ENCODE measurements around the gene RPL4.
"Not testable (repeated sequence)": the region's sequence is repeated elsewhere in the genome, so short reads cannot be mapped to it uniquely, and the experiment has no call there.

RPL4 gene

DNA sequence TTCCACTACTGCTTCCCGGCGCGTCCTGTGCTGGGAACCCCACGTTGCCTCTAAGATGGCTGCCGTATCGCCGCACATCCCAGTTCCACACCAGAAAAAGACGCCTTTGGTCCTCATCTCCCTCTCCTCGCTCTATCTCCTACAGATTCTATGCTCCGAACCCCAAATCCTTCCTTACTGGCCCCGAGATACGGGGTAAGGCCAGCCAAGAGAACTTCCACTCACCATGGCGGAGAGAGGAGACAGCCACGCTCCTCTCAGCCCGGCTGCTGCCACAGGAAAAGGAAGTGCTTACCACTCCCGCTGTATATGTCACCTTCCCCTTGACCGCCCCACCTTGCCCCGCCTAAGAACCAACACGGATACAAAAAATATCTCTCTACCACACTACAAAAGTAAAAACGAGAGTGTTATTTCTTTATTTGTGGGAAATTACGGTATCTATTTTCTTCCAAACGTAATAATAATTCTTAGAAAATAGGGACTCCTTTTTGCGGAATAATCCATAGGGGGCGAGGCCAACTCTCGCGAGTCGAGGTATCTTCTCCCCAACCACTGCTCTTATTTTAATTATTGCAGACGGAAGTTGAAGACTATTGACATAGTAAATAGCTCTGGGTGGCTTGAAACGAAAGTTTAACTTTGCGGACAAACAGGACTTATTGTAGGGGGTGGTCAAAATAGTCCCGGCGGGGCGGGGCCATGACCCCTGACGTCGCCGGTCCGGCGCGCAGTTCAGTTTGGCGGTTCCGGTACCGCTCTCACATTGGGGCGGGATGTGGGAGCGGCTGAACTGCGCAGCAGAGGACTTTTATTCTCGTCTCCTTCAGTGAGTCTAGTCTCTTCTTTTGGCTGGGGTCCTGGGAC lies at the start of gene RPL4, which contains the start of gene ZWILCH:
Gene RPL4 (minus strand): TSS at position 293 of the 867 bp plus-strand sequence. CDS start 65 bp downstream, at position 228.
Gene ZWILCH (plus strand): TSS at position 764 of the 867 bp plus-strand sequence. CDS start 13 bp downstream, at position 777.
- Mint-ChIP-seq H3K27me3 (no peaks in the 10 kb centered on the region), H3K9me3 (no peaks in the 10 kb centered on the region), H3K4me3 (peak within 1 kb of the TSS; percentile 100), H3K36me3 (peaks cover 11% of the 10 kb centered on the region), H3K27ac (peak within 1 kb of the TSS; percentile 96), H3K4me1 (peaks cover 21% of the 10 kb centered on the region)
- DNase-seq (ENCODE audit: low spot score in 2 of 2) (peak; percentile 78 to 81), ATAC-seq (ENCODE audit: low read depth) (peak; percentile 85)

DNA sequence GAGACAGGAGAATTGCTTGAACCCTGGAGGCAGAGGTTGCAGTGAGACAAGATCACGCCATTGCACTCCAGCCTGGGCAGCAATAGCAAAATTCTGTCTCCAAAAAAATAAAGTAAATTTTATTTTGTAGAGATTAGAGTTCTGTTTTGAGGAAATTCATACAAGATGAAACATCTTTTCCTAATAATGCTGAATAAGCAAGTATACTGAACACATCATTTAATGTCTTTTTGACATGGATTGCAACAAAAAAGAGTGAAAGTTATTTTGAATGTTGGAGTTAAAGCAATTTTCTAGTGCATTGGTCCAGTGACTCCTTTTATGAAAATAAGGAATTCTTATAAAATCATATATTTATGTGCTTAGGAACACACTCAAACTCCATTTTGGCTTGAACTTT lies 40.6 kb upstream of the RPL4 start:
- Mint-ChIP-seq H3K27ac (no peak overlapping the region), H3K4me3 (no peak overlapping the region), H3K4me1 (no peaks in the 10 kb centered on the region), H3K9me3 (no peaks in the 10 kb centered on the region), H3K36me3 (peaks cover 14% of the 10 kb centered on the region), H3K27me3 (no peaks in the 10 kb centered on the region)
- DNase-seq (ENCODE audit: low spot score in 2 of 2) (no peak), ATAC-seq (ENCODE audit: low read depth) (no peak)

DNA sequence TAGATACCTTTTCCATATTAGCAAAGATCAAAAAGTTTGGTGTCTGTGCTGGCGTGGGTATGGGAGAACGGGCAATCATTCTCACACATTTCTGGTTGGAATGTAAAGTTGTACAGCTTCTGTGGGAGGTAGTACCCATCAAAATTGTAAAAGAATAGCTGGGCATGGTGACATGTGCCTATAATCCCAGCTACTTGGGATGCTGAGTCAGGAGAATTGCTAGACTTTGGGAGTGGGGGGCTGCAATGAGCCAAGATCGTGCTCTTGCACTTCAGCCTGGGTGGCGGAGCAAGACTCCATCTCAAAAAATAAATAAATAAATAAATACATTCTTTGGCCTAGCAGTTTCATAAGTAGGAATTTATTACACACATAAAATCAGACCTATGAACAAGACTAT lies 38.2 kb upstream of the RPL4 start:
- Mint-ChIP-seq H3K9me3 (no peaks in the 10 kb centered on the region), H3K27me3 (no peaks in the 10 kb centered on the region), H3K36me3 (peaks cover 21% of the 10 kb centered on the region), H3K27ac (no peak overlapping the region), H3K4me1 (no peaks in the 10 kb centered on the region), H3K4me3 (no peak overlapping the region)
- DNase-seq (ENCODE audit: low spot score in 2 of 2) (no peak), ATAC-seq (ENCODE audit: low read depth) (no peak)

- Mint-ChIP-seq H3K4me3 (no peak overlapping the region), H3K36me3 (peaks cover 18% of the 10 kb centered on the region), H3K4me1 (no peaks in the 10 kb centered on the region), H3K27ac (no peak overlapping the region), H3K27me3 (no peaks in the 10 kb centered on the region), H3K9me3 (no peaks in the 10 kb centered on the region)
- DNase-seq (ENCODE audit: low spot score in 2 of 2) = no peak
- no peak for ATAC-seq (ENCODE audit: low read depth)
Measured at GRCh38 chr15:66535056-66535455, 30.4 kb upstream of the RPL4 start.

- Mint-ChIP-seq H3K4me3 (no peak overlapping the region), H3K27me3 (no peaks in the 10 kb centered on the region), H3K9me3 (no peaks in the 10 kb centered on the region), H3K4me1 (peaks cover 4% of the 10 kb centered on the region), H3K27ac (peak overlapping the region; percentile 17), H3K36me3 (peaks cover 20% of the 10 kb centered on the region)
- ATAC-seq (ENCODE audit: low read depth) = no peak
- DNase-seq (ENCODE audit: low spot score in 2 of 2) = no peak
Measured at GRCh38 chr15:66524838-66525237, 20.2 kb upstream of the RPL4 start.

- H3K27me3 Mint-ChIP-seq = no peaks in the 10 kb centered on the region
- no peak overlapping the region for H3K4me3 Mint-ChIP-seq
- ATAC-seq (ENCODE audit: low read depth) (no peak), DNase-seq (ENCODE audit: low spot score in 2 of 2) (no peak)
- peaks cover 4% of the 10 kb centered on the region for H3K4me1 Mint-ChIP-seq
- H3K9me3 Mint-ChIP-seq = no peaks in the 10 kb centered on the region
- H3K36me3 Mint-ChIP-seq = peaks cover 15% of the 10 kb centered on the region
- no peak overlapping the region for H3K27ac Mint-ChIP-seq
Measured at GRCh38 chr15:66523926-66524325, 19.3 kb upstream of the RPL4 start.

GRCh38 chr15:66515901-66516322 lies 11.3 kb upstream of the RPL4 start:
- Mint-ChIP-seq H3K36me3 (peaks cover 16% of the 10 kb centered on the region), H3K9me3 (no peaks in the 10 kb centered on the region), H3K27me3 (no peaks in the 10 kb centered on the region), H3K27ac (no peak overlapping the region), H3K4me3 (no peak overlapping the region), H3K4me1 (no peaks in the 10 kb centered on the region)
- no peak for ATAC-seq (ENCODE audit: low read depth)
- DNase-seq (ENCODE audit: low spot score in 2 of 2) = no peak

- H3K4me1 Mint-ChIP-seq = no peaks in the 10 kb centered on the region
- H3K27me3 Mint-ChIP-seq = no peaks in the 10 kb centered on the region
- DNase-seq (ENCODE audit: low spot score in 2 of 2) (no peak), ATAC-seq (ENCODE audit: low read depth) (no peak)
- H3K4me3 Mint-ChIP-seq = no peak overlapping the region
- no peak overlapping the region for H3K27ac Mint-ChIP-seq
- H3K36me3 Mint-ChIP-seq = peaks cover 16% of the 10 kb centered on the region
- H3K9me3 Mint-ChIP-seq = no peaks in the 10 kb centered on the region
Measured at GRCh38 chr15:66514586-66514985, 9.9 kb upstream of the RPL4 start.

GRCh38 chr15:66508293-66508883 lies 3.7 kb upstream of the RPL4 start:
- H3K9me3 Mint-ChIP-seq = no peaks in the 10 kb centered on the region
- no peak for DNase-seq (ENCODE audit: low spot score in 2 of 2)
- peaks cover 14% of the 10 kb centered on the region for H3K4me1 Mint-ChIP-seq

GRCh38 chr15:66505818-66506217 lies 1.2 kb upstream of the RPL4 start:
- no peaks in the 10 kb centered on the region for H3K27me3 Mint-ChIP-seq
- ATAC-seq (ENCODE audit: low read depth) (no peak), DNase-seq (ENCODE audit: low spot score in 2 of 2) (no peak)
- peaks cover 17% of the 10 kb centered on the region for H3K4me1 Mint-ChIP-seq
- no peaks in the 10 kb centered on the region for H3K9me3 Mint-ChIP-seq
- H3K27ac Mint-ChIP-seq = peak overlapping the region; percentile 96
- peak overlapping the region; percentile 100 for H3K4me3 Mint-ChIP-seq
- H3K36me3 Mint-ChIP-seq = peaks cover 5% of the 10 kb centered on the region

More at GRCh38 chr15:66508293-66508883, 3.7 kb upstream of the RPL4 start:
- no peak for ATAC-seq (ENCODE audit: low read depth)
- no peak overlapping the region for H3K27ac Mint-ChIP-seq
- peaks cover 2% of the 10 kb centered on the region for H3K36me3 Mint-ChIP-seq
- no peaks in the 10 kb centered on the region for H3K27me3 Mint-ChIP-seq
- H3K4me3 Mint-ChIP-seq = no peak overlapping the region

DNA sequence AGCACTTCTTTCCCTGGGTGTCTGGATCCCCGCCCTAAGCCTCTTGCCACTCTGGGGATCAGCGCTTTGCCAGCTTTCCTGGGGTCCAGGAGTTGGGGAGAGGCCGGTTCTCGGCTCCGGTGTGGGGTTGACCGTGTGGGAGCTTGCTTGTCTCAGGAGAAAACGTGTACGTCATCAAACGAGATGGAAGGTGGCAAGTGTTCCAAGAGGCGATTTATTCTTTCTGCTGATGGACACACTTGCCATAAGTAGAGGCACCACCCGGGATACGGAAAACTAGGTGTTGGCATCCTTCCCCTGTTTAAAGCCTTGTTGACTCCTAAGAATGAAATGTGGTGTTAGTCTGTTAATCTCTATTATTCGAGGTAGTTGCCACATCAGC lies 766 bp upstream of the RPL4 start:
- DNase-seq (ENCODE audit: low spot score in 2 of 2) = no peak
- peak; percentile 7 for ATAC-seq (ENCODE audit: low read depth)
- Mint-ChIP-seq H3K4me3 (peak overlapping the region; percentile 100), H3K36me3 (peaks cover 5% of the 10 kb centered on the region), H3K27ac (peak overlapping the region; percentile 96), H3K4me1 (peaks cover 17% of the 10 kb centered on the region), H3K9me3 (no peaks in the 10 kb centered on the region), H3K27me3 (no peaks in the 10 kb centered on the region)

DNA sequence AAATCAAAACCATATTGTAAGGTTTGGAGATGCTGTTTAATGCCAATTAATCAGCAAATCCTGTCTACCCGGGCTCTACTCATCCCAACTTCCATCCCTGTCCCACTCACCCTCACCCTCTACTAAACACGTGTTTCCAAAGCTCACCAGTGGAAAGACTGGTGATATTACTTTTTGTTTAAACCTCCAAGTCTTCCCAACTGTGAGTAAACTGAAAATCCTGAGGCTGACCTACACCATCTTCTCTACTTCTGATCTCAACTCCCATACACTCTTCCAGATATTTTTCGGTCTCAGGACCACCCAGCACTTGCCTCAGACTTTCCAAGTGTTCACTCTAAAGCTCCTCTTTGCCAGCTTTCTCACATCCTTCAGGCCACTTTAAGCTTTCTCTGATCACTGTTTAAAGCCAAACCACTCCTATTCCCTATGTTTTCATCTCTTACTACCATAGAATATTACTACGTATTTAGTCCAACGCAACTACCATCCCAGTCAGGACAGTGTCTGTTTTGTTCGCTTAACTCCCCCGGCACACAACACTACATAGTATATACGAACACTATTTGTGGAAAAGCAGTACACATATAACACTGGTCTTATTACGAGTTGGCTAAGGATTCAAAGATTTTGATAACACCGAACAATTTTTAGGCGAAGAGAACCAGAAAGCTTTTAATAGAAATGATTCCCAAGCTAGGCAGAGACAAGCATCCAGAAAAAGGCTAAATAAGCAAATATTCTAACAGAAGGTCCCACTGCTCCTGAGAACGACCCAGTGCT lies 684 bp downstream of the RPL4 start:
- H3K36me3 Mint-ChIP-seq = peaks cover 13% of the 10 kb centered on the region
- H3K9me3 Mint-ChIP-seq = no peaks in the 10 kb centered on the region
- H3K4me1 Mint-ChIP-seq = peaks cover 21% of the 10 kb centered on the region
- H3K27ac Mint-ChIP-seq = peak overlapping the region; percentile 96
- DNase-seq (ENCODE audit: low spot score in 2 of 2) = no peak
- no peak for ATAC-seq (ENCODE audit: low read depth)
- no peaks in the 10 kb centered on the region for H3K27me3 Mint-ChIP-seq
- H3K4me3 Mint-ChIP-seq = peak overlapping the region; percentile 100

- H3K27me3 Mint-ChIP-seq; H3K9me3 Mint-ChIP-seq; ATAC-seq (ENCODE audit: low read depth); DNase-seq (ENCODE audit: low spot score in 2 of 2): not testable (repeated sequence)
- H3K4me3 Mint-ChIP-seq = peak overlapping the region; percentile 100
- peak overlapping the region; percentile 96 for H3K27ac Mint-ChIP-seq
- H3K4me1 Mint-ChIP-seq = peaks cover 21% of the 10 kb centered on the region
- peaks cover 13% of the 10 kb centered on the region for H3K36me3 Mint-ChIP-seq
Measured at GRCh38 chr15:66503041-66503648, 1.5 kb downstream of the RPL4 start.
